Neural progenitor cell (in vitro differentiated cells): ENCODE results near the gene CCDC171.

ENCODE experiments used
- CTCF ChIP-seq: fragments of 200-600 bp; sonication (generic); IDR thresholded peaks from 2 replicates; pipeline ENCODE4 v1.5.1; 2017; ENCODE audit warnings: antibody characterized with exemption, mild to moderate bottlenecking
- EZH2 ChIP-seq: fragments of 200-600 bp; sonication (generic); IDR thresholded peaks from 2 replicates; pipeline ENCODE4 v1.6.1; 2017; ENCODE audit warnings: antibody characterized with exemption, mild to moderate bottlenecking, moderate library complexity
- EZH2phosphoT487 ChIP-seq: fragments of 200-600 bp; sonication (generic); IDR thresholded peaks from 2 replicates; pipeline ENCODE4 v1.6.1; 2017; ENCODE audit warnings: antibody characterized with exemption

DNA sequence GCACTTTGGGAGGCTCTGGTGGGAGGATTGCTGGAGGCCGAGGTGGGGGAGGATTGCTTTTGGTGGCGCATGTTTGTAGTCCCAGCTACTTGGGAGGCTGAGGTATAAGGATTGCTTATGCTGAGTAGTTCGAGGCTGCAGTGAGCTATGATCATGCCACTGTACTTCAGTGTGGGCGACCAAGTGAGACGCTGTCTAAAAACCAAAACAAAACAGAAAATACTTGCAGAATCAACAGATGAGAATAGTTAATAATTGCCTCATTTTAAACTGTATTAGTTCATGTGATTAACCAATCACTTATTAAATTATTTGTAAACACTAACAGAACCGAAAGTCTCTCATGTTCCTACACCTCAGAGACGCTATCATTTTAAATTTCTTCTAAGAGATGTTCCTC, 118.1 kb downstream of the CCDC171 start:
- TF ChIP-seq EZH2 = no peak
- no peak for TF ChIP-seq CTCF
- TF ChIP-seq EZH2phosphoT487 = no peak
